ENCODE data around the gene SPOCK2. TPM values are rescaled to one million over a fixed set of nuclear protein-coding genes. Genes with fewer than 3 reads are reported as not detected.

The SPOCK2 gene
- total RNA-seq, 1 donor from 2014 or later = 108 TPM

GRCh38 chr10:72067463-72068125, 20.8 kb downstream of the SPOCK2 start:
- H3K27ac ChIP-seq = no peak overlapping the region
- intact Hi-C loops (cut with DNase I) = no loop called here
- H3K27me3 ChIP-seq (ENCODE audit: low read depth) = no peaks in the 10 kb centered on the region
- no peak for TF ChIP-seq CTCF (IDR thresholded peaks at IDR 0.05)
- H3K9me3 ChIP-seq = no peaks in the 10 kb centered on the region
- no peak overlapping the region for H3K4me3 ChIP-seq
- H3K4me1 ChIP-seq = peaks cover 5% of the 10 kb centered on the region
- DNase-seq (no peak), ATAC-seq (no peak)
- H3K36me3 ChIP-seq = peaks cover 17% of the 10 kb centered on the region

GRCh38 chr10:72066318-72067284, 21.8 kb downstream of the SPOCK2 start:
- intact Hi-C loops (cut with DNase I) = no loop called here
- Histone ChIP-seq H3K27me3 (ENCODE audit: low read depth) (no peaks in the 10 kb centered on the region), H3K9me3 (no peaks in the 10 kb centered on the region), H3K27ac (no peak overlapping the region), H3K4me3 (no peak overlapping the region), H3K4me1 (peaks cover 5% of the 10 kb centered on the region), H3K36me3 (peaks cover 9% of the 10 kb centered on the region)
- ATAC-seq (no peak), DNase-seq (no peak)
- no peak for TF ChIP-seq CTCF (IDR thresholded peaks at IDR 0.05)

- ATAC-seq (no peak), DNase-seq (no peak)
- Histone ChIP-seq H3K4me3 (no peak overlapping the region), H3K36me3 (peaks cover 9% of the 10 kb centered on the region), H3K4me1 (peaks cover 3% of the 10 kb centered on the region), H3K27me3 (ENCODE audit: low read depth) (no peaks in the 10 kb centered on the region), H3K9me3 (no peaks in the 10 kb centered on the region), H3K27ac (no peak overlapping the region)
- TF ChIP-seq CTCF (IDR thresholded peaks at IDR 0.05) = no peak
- intact Hi-C loops (cut with DNase I) = no loop called here
Measured at GRCh38 chr10:72065439-72066025, 22.8 kb downstream of the SPOCK2 start.

- no peaks in the 10 kb centered on the region for H3K27me3 ChIP-seq (ENCODE audit: low read depth)
- DNase-seq (no peak), ATAC-seq (no peak)
- H3K27ac ChIP-seq = no peak overlapping the region
- no peak for TF ChIP-seq CTCF (IDR thresholded peaks at IDR 0.05)
- intact Hi-C loops (cut with DNase I) = no loop called here
- no peaks in the 10 kb centered on the region for H3K4me1 ChIP-seq
- no peaks in the 10 kb centered on the region for H3K9me3 ChIP-seq
- no peak overlapping the region for H3K4me3 ChIP-seq
- peaks cover 9% of the 10 kb centered on the region for H3K36me3 ChIP-seq
Measured at GRCh38 chr10:72063703-72064391, 24.5 kb downstream of the SPOCK2 start.

Measured in lower lobe of right lung (tissue), 2 donors.